Activated naive CD8-positive, alpha-beta T cell treated with anti-CD3 and anti-CD28 coated beads, Interleukin-2, amount 10 ng/mL, durations not matched to agents 7 days and 5 days (primary cell): ENCODE measurements around the gene IRX3. TPM values are rescaled to one million over a fixed set of nuclear protein-coding genes. Genes with fewer than 3 reads are reported as not detected.

ENCODE experiments used
- ATAC-seq: fragments of 150-1000 bp; cut with Tn5 transposase; one replicate; pipeline ENCODE4 v1.10.0; 2021; ENCODE audit warnings: low read depth, moderate library complexity
- POLR2A ChIA-PET: fragments of 350-600 bp; sonication (Branson Sonifier 250); formaldehyde crosslinking; loops from one replicate; lab custom pipeline; 2021; ENCODE audit warnings: antibody characterized with exemption; lab: Charles Lee
- DNase-seq: peaks from one replicate; pipeline ENCODE4 v3.0.0; 2021
- H3K27ac Mint-ChIP-seq: one replicate; pipeline ENCODE4 v1.8.0; 2022; ENCODE audit warnings: mild to moderate bottlenecking, mixed read lengths
- H3K27me3 Mint-ChIP-seq: one replicate; pipeline ENCODE4 v1.8.0; 2022; ENCODE audit warnings: mild to moderate bottlenecking, moderate library complexity, mixed read lengths
- H3K36me3 Mint-ChIP-seq: one replicate; pipeline ENCODE4 v1.8.0; 2021; ENCODE audit warnings: mild to moderate bottlenecking, mixed read lengths
- H3K4me1 Mint-ChIP-seq: one replicate; pipeline ENCODE4 v1.8.0; 2021; ENCODE audit warnings: mixed read lengths
- H3K4me3 Mint-ChIP-seq: one replicate; pipeline ENCODE4 v1.8.0; 2022; ENCODE audit warnings: mild to moderate bottlenecking, moderate library complexity, mixed read lengths
- H3K9me3 Mint-ChIP-seq: one replicate; pipeline ENCODE4 v1.8.0; 2021; ENCODE audit warnings: mixed read lengths
- total RNA-seq, 2 experiments: library from RNA; stranded (reverse); gene quantifications; one replicate each; pipeline ENCODE4 v1.2.3, GENCODE V29; 2021

Gene IRX3
- total RNA-seq, result not detected

DNA sequence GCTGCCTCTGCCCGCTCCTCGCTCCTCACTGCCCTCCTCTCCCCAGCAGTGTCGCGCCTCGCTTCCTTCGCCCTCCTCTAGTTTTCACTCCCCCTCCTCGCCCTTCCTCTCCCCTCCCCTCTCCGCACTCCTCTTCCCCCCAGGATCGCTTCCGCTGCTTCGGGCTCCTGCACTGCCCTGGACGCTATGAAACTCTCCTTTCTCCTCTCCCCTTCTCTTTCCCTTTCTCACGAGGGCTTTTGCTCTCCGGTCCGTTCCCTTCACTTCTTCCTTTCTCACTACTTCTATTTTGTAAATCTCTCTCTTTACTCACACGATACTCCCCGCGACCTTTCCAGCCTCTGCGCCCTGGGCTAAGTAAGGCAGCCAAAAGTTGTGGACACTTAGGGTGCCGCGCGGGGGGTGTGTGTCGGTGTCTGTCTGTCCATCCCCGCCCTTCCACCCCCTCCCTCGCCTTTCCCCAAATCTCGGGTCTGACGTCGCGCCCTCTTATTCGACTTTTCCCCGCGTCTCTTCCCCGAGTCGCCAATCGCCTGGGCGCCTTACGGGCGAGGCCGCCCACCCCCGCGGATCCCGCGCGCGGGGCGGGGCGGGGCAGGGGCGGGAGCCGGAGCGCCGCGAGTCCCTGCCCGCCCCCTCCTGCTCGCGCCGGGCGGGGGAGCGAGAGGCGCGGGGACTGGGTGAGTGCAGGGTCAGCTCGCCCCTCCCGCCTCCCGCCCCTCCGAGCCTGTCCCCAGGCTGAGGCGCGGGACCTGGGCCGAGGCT lies at the start of gene IRX3:
TSS of gene IRX3 (minus strand) at position 422 of the 765 bp plus-strand sequence. CDS start 737 bp downstream, outside the sequence.
- peaks cover 29% of the 10 kb centered on the region for H3K4me1 Mint-ChIP-seq
- peaks cover 4% of the 10 kb centered on the region for H3K9me3 Mint-ChIP-seq
- H3K27me3 Mint-ChIP-seq, result peaks cover 76% of the 10 kb centered on the region
- H3K36me3 Mint-ChIP-seq, result peaks cover 11% of the 10 kb centered on the region
- POLR2A ChIA-PET, result no interaction called here
- ATAC-seq (no peak), DNase-seq (peak; percentile 33)
- H3K4me3 Mint-ChIP-seq, result peak within 1 kb of the TSS; percentile 83
- H3K27ac Mint-ChIP-seq, result peak within 1 kb of the TSS; percentile 81

DNA sequence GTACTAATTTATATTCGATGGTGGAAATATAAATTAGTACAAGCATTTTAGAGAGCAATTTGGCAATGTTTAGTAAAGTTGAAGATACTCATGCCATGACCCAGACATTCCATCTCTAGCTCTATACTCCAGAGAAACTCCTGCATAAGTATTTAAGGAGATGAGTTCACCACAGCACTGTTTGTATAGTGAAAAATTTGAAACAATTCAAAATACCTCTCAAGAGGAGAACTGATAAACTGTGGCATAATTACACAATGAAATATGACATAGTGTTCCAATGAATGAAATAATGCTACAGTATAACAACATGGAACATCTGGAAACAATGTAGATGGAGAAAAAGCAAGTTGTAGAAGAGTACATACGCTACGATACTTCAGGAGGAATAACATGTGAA lies 48.6 kb upstream of the IRX3 start:
- ATAC-seq (no peak), DNase-seq (no peak)
- H3K4me1 Mint-ChIP-seq, result no peaks in the 10 kb centered on the region
- POLR2A ChIA-PET, result no interaction called here
- H3K4me3 Mint-ChIP-seq, result no peak overlapping the region
- H3K9me3 Mint-ChIP-seq, result no peaks in the 10 kb centered on the region
- peaks cover 10% of the 10 kb centered on the region for H3K27me3 Mint-ChIP-seq
- no peak overlapping the region for H3K27ac Mint-ChIP-seq
- H3K36me3 Mint-ChIP-seq, result no peaks in the 10 kb centered on the region

DNA sequence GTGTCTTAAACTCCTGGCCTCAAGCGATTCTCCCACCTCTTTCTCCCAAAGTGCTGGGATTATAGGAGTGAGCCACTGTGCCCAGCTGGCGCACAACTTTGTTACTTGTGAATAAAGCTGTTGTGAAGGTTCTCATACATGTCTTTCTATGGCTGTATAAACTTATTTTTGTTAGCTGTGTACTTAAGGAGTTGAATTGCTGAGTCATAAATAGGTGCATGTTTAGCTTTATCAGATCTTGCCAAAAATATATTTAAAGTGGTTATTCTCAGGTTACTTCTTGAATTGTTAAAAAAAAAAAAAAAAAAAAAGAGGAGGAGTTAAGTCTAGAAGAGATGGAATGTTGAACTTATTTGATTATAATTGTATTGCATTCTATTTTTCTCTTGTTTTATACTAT lies 47.6 kb upstream of the IRX3 start:
- H3K4me3 Mint-ChIP-seq, result no peak overlapping the region
- POLR2A ChIA-PET, result no interaction called here
- no peak overlapping the region for H3K27ac Mint-ChIP-seq
- DNase-seq (no peak), ATAC-seq (no peak)
- H3K4me1 Mint-ChIP-seq, result no peaks in the 10 kb centered on the region
- no peaks in the 10 kb centered on the region for H3K9me3 Mint-ChIP-seq
- H3K36me3 Mint-ChIP-seq, result no peaks in the 10 kb centered on the region
- H3K27me3 Mint-ChIP-seq, result peaks cover 8% of the 10 kb centered on the region

DNA sequence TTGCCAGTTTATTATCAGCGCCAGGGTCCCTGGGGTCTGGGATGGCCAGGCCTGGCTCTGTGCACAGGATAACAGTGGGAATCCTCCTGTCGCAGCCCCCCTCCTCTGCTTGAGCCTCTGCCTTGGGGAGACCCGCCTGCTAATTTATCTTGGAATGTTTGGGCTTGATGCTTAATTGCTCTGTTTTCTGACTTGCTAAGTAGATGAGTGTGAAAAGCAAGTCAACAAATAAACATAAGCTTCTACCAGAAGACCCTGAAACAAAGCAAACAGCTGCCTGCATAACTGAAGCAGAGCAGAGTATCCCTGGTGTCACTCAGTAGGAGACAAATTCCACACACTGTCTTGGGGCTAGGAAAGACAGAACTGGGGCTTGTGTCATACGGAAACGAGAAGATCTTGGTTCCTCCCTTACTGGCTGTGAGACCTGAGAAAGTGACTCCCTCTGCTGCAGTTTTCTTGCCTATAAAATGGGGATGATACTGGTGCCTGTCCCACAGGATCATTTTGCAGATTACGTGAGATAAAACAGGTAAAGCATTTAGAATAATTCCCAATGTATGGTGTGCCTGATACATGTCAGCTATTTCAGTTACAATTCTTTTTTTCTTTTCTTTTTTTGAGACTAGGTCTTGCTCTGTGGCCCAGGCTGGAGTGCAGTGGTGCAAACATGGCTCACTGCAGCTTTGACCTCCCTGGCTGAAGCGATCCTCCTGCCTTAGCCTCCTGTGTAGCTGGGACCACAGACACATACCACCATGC lies 44.8 kb upstream of the IRX3 start:
- ATAC-seq, result no peak
- no peaks in the 10 kb centered on the region for H3K4me1 Mint-ChIP-seq
- POLR2A ChIA-PET, result no interaction called here
- no peak overlapping the region for H3K27ac Mint-ChIP-seq
- no peaks in the 10 kb centered on the region for H3K36me3 Mint-ChIP-seq
- no peak overlapping the region for H3K4me3 Mint-ChIP-seq
- no peaks in the 10 kb centered on the region for H3K9me3 Mint-ChIP-seq
- no peak for DNase-seq
- H3K27me3 Mint-ChIP-seq, result peaks cover 9% of the 10 kb centered on the region

DNA sequence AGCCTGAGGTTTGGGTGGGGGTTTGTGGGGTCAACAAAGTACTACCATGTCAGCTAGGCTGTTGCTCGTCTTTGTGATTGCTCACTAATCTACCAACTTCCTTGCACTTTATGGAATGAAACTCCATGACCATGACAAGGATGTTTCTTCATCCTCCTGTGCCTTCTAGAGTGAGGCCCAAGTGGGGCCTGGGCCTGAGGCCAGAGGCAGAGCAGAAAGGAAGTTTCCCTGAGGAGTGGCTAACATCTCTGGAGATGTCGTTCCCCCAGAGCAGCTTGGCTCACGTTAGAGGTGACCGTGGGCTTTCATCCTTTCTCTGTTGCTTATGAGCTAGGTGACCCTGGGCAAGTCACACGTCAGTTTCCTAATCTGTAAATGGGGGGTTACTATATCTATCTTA lies 41.0 kb upstream of the IRX3 start:
- H3K27me3 Mint-ChIP-seq, result peaks cover 3% of the 10 kb centered on the region
- POLR2A ChIA-PET, result no interaction called here
- no peaks in the 10 kb centered on the region for H3K9me3 Mint-ChIP-seq
- no peaks in the 10 kb centered on the region for H3K4me1 Mint-ChIP-seq
- no peak overlapping the region for H3K27ac Mint-ChIP-seq
- ATAC-seq (no peak), DNase-seq (no peak)
- no peak overlapping the region for H3K4me3 Mint-ChIP-seq
- no peaks in the 10 kb centered on the region for H3K36me3 Mint-ChIP-seq

DNA sequence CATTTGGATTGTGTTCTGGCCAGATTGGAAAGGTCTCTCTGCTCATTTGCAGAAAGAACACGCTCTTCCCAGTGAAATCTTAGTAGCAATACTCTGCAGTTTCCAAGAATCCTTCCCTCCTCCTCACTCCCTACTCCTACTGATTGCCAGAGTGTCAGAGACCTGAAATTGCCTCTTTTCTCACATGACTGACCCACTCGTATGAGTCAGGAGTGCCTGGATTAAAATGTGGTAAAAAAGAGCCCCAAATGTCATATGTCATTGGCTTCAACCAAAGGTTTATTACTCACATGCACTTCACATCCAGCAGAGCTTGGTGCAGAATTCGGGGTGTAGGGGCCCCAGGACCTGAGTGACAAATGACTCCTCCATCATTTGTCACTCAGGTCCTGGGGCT lies 39.7 kb upstream of the IRX3 start:
- H3K4me1 Mint-ChIP-seq, result no peaks in the 10 kb centered on the region
- H3K9me3 Mint-ChIP-seq, result no peaks in the 10 kb centered on the region

DNA sequence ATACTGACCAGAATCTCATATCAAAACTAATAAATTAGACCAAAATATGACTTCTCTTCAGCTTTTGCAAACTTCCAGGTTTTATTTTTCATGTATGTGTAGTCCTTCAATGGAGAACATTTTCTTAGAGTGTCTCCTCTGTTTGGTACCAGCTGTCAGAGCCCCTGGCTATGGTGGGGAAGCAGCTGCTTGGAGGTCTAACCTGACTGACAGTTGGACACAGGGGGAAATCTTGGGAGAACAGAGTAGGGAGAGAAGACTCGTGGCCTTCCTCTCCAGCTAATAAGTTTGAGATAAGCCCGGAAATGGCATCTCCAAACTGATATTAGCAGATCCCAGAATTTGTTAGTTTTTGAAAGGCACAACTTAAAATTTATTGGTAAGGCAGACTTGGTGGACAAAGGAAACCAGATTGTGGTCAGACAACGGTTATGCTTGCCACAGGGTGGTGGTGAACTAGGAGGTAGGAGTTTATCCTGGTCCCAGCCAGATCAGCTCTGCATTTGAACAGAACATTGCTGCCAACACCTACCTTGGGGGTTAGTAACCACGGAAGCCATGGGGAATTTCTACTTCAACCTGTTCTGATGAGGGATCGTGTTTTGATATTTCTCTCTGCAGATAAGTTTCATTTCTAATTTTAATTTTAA lies 39.2 kb upstream of the IRX3 start:
- ATAC-seq (no peak), DNase-seq (no peak)
- peaks cover 3% of the 10 kb centered on the region for H3K27me3 Mint-ChIP-seq
- H3K4me1 Mint-ChIP-seq, result no peaks in the 10 kb centered on the region
- H3K27ac Mint-ChIP-seq, result no peak overlapping the region
- POLR2A ChIA-PET, result no interaction called here
- no peaks in the 10 kb centered on the region for H3K9me3 Mint-ChIP-seq
- no peaks in the 10 kb centered on the region for H3K36me3 Mint-ChIP-seq
- no peak overlapping the region for H3K4me3 Mint-ChIP-seq

More for the DNA sequence above, 39.7 kb upstream of the IRX3 start:
- POLR2A ChIA-PET, result no interaction called here
- Mint-ChIP-seq H3K4me3 (no peak overlapping the region), H3K27ac (no peak overlapping the region), H3K27me3 (peaks cover 3% of the 10 kb centered on the region), H3K36me3 (no peaks in the 10 kb centered on the region)
- ATAC-seq (no peak), DNase-seq (no peak)

DNA sequence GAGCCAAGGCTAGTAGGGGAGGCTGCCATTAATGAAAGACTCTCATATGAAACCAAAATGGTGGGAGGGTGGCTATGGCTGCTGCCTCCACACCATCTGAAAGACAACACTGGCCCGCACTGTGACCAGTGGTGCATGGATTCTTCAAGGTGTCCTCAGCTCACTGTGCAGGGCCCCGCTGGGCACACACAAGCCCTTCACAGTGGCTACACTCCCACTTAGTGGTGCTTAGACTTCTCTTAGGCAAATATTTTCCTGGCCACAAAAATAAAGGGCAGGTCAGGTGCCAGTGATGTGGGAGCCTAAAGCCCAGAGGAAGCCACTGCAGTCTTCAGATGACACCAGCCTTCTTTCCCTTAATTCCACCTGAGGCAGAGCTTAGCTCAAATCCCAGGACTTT lies 38.1 kb upstream of the IRX3 start:
- Mint-ChIP-seq H3K4me3 (no peak overlapping the region), H3K4me1 (no peaks in the 10 kb centered on the region)
- POLR2A ChIA-PET, result no interaction called here

DNA sequence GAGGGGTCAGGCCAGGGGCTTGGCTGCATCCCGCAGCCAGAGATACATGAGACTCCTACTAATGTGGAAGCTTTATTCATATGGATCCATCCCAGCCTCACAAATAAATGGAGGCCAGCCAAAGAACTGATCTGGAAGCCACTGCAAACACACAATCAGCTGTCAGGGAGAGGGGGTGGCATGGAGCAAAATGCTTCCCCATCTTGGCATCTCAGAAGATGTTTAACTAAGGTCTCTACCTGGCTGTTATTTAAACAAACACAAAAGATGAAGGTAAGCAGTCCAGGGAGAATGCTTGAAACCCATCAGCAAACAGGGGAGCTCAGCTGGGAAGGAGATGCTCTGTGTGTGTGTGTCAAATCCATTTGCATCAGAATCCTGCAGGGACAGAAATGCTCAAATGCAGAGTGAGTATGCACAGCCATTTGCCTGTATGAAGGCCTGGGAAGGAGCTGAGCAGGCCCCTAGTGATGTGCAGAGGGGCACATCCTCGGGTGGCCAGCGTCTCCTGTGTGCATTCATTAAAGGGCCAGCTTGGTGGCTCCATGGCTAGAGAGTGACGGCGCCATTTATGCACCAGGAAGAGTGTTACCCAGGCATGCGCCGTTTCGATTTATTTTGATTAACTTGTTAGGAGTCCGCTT lies 34.2 kb upstream of the IRX3 start:
- ATAC-seq, result no peak
- H3K36me3 Mint-ChIP-seq, result no peaks in the 10 kb centered on the region

More for the DNA sequence above, 38.1 kb upstream of the IRX3 start:
- H3K9me3 Mint-ChIP-seq, result no peaks in the 10 kb centered on the region
- no peak overlapping the region for H3K27ac Mint-ChIP-seq
- no peaks in the 10 kb centered on the region for H3K36me3 Mint-ChIP-seq
- DNase-seq (no peak), ATAC-seq (no peak)
- peaks cover 3% of the 10 kb centered on the region for H3K27me3 Mint-ChIP-seq

DNA sequence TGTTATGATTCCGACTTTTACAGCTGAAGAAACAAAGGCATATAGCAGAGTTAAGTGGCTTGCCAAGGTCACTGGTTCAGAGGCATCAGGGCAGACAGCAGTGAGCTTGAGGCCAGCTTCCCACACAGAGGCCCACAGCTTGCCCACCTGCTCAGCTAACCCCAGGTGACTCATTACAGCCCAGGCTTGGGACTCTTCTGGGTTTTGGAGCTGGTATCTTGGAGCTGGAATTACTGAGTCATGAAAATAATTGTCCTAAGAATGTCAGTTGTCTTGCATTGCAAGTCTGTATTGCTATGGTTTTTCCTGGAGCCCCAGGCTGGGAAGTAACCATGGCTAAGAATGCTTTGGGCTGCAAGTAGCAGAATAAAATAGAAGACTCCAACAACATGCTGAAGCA lies 32.4 kb upstream of the IRX3 start:
- Mint-ChIP-seq H3K4me3 (no peak overlapping the region), H3K36me3 (no peaks in the 10 kb centered on the region), H3K9me3 (no peaks in the 10 kb centered on the region), H3K27me3 (peaks cover 1% of the 10 kb centered on the region), H3K4me1 (no peaks in the 10 kb centered on the region), H3K27ac (no peak overlapping the region)
- DNase-seq (no peak), ATAC-seq (no peak)
- POLR2A ChIA-PET, result no interaction called here

More for the DNA sequence above, 34.2 kb upstream of the IRX3 start:
- Mint-ChIP-seq H3K4me1 (no peaks in the 10 kb centered on the region), H3K27ac (no peak overlapping the region), H3K9me3 (no peaks in the 10 kb centered on the region), H3K4me3 (no peak overlapping the region), H3K27me3 (no peaks in the 10 kb centered on the region)
- POLR2A ChIA-PET, result no interaction called here
- DNase-seq, result no peak

DNA sequence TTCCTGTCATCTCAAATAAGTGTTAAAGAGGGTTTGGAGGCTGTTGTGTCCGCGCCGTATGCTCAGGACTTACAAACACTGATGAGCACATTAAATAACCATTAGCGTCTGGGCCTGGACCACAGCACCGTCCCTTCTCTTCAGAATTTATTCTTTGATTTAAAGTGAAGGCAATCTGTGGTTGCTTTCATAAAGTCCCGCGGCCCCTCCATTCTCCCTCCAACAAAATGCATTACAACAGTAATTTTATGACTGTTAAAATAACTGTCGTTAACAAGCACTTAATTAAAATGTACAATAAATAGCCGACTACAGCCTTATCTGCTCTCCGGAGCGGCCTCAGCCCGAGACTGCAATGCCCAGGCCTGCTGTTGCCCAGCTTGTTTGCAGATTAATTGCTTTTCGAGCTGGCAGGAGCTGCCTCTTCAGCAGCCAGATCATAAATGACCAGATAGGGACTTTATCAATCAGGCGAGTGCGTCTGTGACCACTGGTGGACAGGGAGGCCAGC lies 30.6 kb upstream of the IRX3 start:
- Mint-ChIP-seq H3K9me3 (no peaks in the 10 kb centered on the region), H3K36me3 (no peaks in the 10 kb centered on the region), H3K27ac (no peak overlapping the region), H3K27me3 (peaks cover 3% of the 10 kb centered on the region), H3K4me3 (no peak overlapping the region), H3K4me1 (no peaks in the 10 kb centered on the region)
- POLR2A ChIA-PET, result no interaction called here
- ATAC-seq, result no peak
- no peak for DNase-seq

DNA sequence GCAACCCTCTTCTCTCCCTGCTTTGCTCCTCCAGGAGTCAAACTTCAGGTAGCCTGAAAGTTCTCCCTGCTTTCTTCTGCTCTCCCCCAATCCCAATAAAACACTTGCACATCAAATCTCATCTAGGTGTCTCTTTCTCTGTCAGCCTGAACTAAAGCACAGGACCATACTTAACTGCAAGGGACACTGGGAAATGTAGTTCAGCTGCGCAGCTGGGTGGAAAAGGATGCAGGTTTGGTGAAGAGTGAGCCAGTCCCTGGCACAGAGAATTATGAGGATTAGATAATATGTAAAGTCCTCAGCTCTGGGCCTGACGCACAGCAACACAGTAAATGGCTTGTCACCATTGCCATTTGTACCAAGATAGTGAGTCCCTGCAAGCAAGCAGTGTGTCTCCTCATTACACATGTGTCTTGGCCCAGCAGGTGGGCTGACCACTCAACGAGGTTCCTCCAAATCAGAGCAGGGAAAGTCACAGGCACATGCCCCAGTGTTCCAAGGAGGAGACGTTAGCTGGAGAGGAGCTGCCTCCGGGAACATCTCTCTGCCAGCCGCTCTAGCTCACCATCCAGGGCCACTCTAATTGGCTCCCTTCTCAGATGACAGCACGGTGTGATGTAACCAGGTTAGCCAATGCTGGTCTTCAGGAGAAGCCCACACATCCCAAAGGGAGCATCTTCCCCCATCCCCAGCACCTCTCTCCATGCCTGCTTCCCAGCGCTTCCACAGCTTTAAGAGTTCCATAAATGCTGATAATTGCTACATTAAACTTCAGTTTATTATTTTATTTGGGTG lies 29.7 kb upstream of the IRX3 start:
- H3K4me1 Mint-ChIP-seq, result no peaks in the 10 kb centered on the region
- peaks cover 3% of the 10 kb centered on the region for H3K27me3 Mint-ChIP-seq
- H3K27ac Mint-ChIP-seq, result no peak overlapping the region
- ATAC-seq (no peak), DNase-seq (no peak)
- H3K36me3 Mint-ChIP-seq, result no peaks in the 10 kb centered on the region
- H3K9me3 Mint-ChIP-seq, result no peaks in the 10 kb centered on the region
- H3K4me3 Mint-ChIP-seq, result no peak overlapping the region
- POLR2A ChIA-PET, result no interaction called here
